Measurements from ENCODE around the gene NLRX1.
"Not testable (repeated sequence)": the region's sequence is repeated elsewhere in the genome, so short reads cannot be mapped to it uniquely, and the experiment has no call there.

NLRX1 gene

DNA sequence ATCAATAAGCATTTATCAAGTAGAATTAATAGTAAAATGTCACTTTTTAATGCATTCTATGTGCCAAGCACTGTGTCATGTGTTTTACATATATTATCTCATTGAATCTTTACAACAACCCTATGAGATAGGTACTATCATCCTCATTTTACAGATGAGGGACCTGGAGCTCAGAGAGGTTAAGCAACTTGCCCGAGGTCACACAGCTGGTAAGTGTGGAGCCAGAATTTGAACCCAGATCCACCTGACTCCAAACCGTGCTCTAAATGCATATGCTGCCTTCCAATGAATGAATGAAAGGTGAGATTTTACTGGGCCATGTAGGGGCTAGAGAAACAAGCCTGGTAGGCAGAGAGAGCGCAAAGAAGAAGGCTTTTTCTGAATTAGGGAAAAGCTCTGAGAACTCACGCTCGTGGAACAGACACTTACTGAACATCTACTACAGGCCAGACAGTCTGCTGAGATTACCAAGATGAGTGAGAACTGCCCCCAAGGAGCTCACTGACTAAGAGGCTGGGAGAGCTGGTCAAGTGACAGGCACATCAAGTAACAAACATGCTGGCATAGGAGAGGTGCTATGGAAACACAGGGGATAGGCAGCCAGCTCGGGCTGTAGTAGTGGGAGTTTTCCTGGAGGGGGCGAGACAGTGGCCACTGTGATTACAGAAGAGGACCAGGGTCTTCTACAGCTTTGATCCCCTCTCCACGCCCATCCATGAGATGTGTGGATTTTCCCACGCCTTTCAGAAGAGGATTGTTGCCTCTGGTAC lies 15.3 kb upstream of the NLRX1 start:
- DNase-seq (ENCODE audit: low read depth in 2 of 2) = no peak

DNA sequence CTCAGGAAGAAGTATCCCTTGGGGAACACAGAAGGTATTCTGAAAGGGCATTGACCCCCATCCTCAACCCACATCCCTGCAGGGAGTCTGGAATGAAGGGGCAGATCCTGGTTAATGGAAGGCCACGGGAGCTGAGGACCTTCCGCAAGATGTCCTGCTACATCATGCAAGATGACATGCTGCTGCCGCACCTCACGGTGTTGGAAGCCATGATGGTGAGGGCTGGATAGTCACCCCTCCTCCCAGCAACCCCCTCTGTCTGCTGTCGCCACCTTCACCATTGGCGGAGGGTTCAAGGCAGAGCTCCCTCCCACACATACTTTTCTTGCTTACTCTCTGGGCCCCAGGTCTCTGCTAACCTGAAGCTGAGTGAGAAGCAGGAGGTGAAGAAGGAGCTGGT lies 14.3 kb upstream of the NLRX1 start:
- DNase-seq (ENCODE audit: low read depth in 2 of 2) = no peak

DNA sequence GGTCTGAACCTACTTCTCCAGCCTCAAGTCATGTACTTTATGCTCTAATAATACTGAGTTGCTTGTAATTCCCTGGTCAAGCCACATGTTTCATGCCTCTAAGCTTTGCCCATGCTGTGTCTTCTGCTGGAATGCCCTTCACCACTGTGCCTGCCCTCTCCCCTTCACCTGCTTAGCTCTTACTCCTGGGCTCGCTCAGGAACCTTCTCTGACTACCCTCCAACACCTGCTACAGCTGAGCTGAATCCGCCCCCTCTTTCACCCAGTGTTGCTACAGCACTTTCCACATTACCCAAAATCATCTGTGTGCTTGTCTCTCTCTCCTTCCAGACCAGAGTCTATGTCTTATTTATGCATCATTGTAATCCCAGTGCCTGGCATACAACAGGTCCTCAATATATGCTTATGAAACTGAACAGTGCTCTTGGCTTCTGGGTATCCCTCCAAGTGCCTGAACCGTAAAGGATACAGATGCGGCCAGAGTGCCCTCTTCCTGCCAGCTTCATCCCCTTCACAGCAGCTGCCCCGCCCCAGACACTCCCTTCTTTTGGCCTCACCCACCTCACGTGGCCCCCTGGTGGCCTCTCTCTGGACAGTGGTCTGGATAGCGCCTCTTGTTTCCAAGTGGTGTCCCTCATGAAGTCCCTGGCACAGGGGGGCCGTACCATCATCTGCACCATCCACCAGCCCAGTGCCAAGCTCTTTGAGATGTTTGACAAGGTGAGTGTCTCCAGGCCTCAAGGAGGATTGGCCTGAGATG lies 12.6 kb upstream of the NLRX1 start:
- no peak for DNase-seq (ENCODE audit: low read depth in 2 of 2)

DNA sequence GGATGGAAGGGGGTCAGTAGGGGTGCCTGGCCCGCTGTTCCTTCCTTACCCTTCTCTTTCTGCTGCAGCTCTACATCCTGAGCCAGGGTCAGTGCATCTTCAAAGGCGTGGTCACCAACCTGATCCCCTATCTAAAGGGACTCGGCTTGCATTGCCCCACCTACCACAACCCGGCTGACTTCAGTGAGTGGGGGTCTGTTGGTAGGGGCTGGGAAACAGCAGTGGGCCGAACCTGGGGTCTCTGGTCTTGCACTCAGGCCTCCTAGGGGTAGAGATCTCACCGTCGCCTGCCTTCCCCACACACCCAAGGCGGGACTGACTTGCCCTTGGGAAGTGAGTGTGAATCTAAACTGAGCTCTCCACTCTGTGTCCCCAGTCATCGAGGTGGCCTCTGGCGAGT lies 12.0 kb upstream of the NLRX1 start:
- DNase-seq (ENCODE audit: low read depth in 2 of 2) = no peak

DNA sequence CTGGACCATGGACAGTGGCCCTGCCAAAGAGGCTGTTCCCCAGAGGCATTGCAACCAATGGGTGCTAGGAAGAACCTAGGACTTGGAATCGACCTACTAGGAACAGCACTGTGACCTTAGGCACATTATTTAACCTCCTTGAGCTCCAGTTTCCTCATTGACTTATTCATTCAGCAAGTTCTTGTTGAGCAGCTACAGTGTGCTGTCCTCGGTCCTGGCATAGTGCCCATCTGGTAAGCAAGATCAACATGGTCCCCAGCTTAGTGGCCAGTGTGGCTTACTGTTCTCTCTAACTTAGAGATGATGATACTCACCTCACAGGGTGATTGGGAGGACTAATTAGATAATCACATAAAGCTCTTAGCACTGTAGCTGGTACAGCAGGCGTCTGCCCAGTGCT lies 11.5 kb upstream of the NLRX1 start:
- no peak for DNase-seq (ENCODE audit: low read depth in 2 of 2)

DNA sequence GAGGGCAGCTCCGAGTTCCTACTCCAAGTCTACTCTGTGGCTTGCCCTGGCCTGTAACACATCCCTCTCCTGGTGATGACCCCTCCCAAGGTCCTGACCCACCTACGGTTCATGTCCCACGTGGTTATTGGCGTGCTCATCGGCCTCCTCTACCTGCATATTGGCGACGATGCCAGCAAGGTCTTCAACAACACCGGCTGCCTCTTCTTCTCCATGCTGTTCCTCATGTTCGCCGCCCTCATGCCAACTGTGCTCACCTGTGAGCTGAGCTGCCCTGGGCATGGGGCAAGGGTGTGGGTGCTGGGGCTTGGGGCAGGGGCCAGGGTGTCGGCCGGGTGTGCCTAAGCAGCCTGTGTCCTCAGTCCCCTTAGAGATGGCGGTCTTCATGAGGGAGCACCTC lies 10.1 kb upstream of the NLRX1 start:
- DNase-seq (ENCODE audit: low read depth in 2 of 2) = no peak

DNA sequence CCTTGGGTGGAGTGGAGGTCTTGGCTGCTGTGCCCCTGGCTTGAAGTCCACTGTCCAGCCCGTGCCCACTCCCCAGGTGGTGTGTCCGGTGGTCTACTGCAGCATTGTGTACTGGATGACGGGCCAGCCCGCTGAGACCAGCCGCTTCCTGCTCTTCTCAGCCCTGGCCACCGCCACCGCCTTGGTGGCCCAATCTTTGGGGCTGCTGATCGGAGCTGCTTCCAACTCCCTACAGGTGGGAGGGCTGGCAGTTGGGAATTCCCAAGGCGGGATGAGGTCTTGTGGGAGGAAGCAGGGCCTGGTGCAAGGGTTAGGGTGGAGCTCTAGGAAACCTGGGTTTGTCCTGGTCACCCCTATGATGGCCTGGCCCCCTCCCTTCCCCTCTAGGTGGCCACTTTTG lies 8.4 kb upstream of the NLRX1 start:
- no peak for DNase-seq (ENCODE audit: low read depth in 2 of 2)

DNA sequence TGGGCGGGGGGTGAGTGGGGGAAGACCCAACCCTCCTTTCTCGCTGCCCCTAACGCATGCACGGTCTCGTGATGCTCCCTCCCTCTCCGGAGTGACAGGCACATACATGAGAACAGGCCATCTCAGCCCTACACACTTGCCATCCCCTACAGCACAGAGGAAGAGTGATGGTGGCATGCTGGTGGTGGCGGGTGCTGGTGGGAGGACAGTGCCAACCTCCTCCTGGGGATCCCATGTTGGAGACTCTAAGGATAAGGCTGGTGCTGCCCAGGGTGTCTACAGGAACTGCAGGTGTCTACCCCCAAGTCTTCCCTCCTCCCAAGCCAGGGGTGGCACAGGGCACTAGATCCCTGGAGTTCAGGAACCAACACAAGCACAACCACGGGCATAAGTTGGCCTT lies 6.7 kb upstream of the NLRX1 start:
- no peak for DNase-seq (ENCODE audit: low read depth in 2 of 2)

DNA sequence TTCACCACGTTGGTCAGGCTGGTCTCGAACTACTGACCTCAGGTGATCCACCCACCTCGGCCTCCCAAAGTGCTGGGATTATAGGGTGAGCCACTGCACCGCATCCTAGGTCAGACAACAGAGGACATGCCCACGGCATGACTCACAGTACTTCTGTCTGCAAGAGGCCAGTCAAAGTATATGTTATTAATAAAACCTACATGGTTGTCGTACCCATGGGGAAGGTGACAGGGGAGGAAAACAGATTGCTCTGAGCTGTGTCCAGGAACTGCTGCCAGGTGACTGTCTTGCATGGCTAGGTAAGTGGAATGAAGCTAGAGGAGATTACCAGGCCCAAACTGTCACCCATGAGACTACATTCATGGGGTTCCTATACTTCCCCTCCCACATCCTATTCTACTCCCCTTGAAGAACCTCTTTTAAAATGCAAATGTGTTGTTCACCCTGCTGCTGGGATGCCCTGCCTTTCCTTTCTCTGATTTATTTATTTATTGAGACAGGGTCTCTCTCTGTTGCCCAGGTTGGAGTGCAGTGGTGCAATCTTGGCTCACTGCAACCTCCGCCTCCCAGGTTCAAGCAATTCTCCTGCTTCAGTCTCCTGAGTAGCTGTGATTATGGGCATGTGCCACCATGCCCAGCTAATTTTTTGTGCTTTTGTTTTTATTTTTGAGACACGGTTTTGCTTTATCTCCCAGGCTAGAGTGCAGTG lies 2.0 kb upstream of the NLRX1 start:
- DNase-seq (ENCODE audit: low read depth in 2 of 2) = no peak

DNA sequence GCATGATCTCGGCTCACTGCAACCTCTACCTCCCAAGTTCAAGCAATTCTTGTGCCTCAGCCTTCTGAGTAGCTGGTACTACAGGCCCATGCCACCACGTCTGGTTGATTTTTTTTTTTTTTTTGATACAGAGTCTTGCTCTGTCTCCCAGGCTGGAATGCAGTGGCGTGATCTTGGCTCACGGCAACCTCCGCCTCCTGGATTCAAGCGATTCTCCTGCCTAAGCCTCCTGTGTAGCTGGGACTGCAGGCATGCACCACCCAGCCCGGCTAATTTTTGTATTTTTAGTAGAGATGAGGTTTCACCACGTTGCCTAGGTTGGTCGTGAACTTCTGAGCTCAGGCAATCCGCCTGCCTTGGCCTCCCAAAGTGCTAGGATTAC lies 1.5 kb upstream of the NLRX1 start:
- not testable (repeated sequence) for DNase-seq (ENCODE audit: low read depth in 2 of 2)

DNA sequence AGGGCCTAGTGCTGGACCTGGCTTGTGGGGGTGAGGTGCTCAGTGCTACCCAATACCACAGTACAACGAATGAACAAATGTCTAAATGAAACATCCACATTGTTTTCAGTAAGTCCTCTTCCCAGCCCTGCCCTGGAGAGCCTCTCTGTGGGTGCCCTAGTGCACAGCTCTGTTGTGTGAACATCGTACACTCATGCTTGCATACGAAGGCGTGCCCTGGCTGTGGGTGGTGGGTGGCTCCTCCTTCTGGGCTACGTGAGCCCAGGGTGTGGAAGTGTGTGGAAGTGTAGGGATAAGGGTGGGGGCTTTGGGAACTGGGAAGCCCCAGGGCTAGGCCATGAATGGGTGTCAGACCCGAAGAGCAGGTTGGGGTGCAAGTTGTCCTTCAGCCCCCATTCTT lies 592 bp upstream of the NLRX1 start:
- DNase-seq (ENCODE audit: low read depth in 2 of 2) = no peak

DNA sequence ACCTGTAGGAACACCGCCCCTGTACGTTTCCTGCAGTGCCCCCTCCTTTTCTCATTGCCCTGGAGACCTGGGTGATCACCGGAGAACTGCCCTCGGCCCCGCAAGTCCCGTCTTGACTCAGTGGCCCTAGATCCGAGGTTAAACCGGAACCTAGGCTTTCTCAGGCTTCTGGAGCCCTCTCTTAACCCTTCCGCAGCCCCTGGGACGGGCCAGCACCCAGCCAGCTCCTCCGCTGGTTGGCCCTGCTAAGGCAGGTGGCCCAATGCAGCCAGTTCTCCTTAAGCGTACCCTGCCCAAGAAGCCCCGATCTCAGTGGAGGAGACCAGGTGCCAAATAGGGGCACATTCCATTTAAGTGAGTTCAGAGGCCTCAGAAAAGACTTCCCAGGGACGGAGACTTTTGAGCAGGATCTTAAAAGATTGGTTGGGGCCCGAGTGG lies 776 bp downstream of the NLRX1 start:
- no peak for DNase-seq (ENCODE audit: low read depth in 2 of 2)

DNA sequence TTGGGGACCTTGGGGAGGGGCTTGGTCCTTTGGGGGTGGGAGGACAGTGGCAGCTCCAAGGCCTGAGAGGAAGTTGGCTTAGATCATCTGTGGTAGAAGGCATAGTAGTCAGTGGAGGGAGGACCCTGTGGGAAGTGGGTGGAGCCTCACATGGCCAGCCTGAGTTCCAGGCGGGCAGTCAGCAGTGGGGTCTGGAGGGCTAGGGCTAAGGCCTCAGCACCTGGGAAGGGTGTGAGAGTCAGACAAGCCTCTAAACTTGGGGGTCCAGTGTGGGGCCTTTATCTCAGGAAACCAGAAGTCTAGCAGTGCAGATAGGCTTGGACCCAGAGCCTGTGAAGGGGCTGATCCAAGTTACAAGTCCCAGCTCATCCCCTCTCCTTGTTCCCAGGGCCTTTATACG lies 4.0 kb downstream of the NLRX1 start:
- no peak for DNase-seq (ENCODE audit: low read depth in 2 of 2)

DNA sequence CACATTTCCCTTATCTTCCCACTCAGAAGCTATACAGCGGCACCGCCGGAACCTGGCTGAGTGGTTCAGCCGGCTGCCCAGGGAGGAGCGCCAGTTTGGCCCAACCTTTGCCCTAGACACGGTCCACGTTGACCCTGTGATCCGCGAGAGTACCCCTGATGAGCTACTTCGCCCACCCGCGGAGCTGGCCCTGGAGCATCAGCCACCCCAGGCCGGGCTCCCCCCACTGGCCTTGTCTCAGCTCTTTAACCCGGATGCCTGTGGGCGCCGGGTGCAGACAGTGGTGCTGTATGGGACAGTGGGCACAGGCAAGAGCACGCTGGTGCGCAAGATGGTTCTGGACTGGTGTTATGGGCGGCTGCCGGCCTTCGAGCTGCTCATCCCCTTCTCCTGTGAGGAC lies 4.9 kb downstream of the NLRX1 start:
- no peak for DNase-seq (ENCODE audit: low read depth in 2 of 2)

DNA sequence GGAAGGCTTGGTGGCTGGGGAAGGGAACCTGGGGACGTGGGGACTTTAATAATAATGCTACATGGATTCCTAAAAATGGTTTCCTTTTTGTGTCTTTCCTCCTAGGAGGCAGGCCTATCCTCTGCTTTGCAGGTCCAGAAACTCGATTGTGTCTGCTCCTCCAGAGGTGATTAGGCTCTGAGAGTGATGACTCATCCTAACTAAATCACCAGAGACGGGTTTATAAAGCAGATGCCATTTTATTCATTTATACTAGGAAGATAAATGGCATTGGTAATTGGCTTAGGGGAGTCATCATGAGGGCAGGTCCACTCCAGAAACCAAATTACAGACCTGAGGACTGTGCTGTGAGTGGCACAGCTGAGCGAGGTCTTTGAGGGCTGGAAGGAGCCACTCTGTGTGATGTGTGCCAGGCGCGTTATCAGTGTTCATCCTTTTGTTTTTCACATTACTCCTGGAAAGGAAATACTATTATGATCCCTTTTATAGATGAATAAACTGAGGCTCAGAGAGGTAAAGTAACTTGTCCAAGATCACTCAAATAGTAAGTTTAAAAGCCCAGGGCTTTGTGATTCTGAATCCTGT lies 7.1 kb downstream of the NLRX1 start:
- no peak for DNase-seq (ENCODE audit: low read depth in 2 of 2)

DNA sequence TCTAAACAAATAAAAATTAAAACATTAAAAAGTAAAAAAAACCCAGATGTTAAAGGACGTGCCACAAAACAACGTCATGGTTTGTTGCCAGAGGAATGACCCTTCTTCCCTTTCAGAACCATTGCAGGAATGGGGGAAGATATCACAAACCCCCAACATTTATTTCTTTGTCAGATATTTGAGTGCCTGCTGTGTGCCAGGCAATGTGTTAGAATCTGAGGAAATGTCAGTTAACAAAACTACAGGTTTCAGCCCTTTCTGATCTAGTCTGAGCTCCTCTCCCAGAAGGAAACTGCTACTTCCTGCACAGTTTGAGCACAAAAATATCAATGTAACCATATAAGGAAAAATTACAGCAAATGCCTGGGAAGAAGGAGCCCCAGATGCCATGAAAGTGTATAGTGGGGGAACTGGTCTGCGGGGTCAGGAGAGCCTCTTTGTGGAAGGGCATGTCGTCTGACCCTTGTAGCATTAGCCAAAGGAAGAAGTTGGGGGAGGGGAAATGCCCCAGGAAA lies 9.7 kb downstream of the NLRX1 start:
- DNase-seq (ENCODE audit: low read depth in 2 of 2) = no peak

DNA sequence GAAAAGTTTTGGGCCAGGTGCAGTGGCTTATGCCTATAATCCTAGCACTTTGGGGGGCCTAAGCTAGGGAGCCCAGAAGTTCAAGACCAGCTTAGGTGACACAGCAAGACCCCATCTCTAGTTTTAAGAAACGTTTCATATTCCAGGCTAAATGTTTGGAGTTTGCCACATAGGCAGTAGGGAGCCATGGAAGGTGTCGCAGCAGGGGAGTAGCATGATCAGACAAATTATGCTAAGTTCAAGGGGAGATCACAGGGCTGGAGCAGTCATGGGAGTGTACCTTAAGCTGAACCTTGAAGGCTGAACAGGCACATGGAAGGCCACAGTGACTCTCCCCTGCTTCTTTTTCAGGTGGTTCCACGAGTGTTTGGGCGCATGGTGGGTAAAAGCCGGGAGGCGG lies 10.8 kb downstream of the NLRX1 start:
- no peak for DNase-seq (ENCODE audit: low read depth in 2 of 2)

DNA sequence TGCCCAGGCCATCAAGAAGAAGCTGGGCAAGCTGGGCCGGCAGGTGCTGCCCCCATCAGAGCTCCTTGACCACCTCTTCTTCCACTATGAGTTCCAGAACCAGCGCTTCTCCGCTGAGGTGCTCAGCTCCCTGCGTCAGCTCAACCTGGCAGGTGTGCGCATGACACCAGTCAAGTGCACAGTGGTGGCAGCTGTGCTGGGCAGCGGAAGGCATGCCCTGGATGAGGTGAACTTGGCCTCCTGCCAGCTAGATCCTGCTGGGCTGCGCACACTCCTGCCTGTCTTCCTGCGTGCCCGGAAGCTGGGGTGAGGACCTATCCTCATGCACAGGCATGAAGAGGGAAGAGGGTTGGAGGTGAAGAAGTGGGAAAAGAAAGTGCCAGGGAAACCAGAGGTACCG lies 11.5 kb downstream of the NLRX1 start:
- DNase-seq (ENCODE audit: low read depth in 2 of 2) = no peak

DNA sequence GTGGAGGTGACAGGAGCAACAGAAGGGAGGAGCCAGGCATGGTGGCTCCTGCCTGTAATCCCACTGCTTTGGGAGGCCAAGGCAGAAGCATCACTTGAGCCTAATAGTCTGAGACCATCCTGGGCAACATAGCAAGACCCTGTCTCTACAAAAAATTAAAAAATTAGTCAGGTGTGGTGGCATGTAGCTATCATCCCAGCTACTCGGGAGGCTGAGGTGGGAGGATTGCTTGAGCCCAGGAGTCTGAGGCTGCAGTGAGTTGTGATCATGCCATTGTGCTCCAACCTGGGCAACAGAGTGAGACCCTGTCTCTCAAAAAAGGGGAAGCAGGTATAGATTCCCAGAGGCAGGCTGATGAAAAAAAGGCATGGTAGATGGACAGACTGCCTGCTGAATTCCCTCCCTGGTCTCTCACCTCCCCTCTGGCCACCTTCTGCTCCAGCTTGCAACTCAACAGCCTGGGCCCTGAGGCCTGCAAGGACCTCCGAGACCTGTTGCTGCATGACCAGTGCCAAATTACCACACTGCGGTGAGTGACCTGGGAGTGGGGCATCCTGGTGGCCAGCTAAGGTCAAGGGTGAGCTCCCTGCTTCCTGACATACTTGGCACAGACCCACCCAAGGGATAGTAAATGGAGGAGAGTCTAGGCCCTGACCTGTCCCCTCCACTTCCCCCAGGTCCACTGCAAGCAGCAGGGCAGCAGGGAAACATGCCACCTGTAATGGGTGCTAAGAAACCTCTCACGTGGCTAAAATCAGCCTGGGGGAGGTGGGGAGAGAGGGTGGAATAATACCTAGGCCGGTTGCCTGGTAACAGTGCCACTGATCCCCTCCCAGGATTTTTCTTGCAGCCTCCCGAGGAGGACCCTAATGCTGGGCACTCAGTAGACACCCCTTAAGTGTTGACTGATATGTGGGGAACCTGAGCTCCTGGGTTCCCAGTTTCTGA lies 12.5 kb downstream of the NLRX1 start:
- DNase-seq (ENCODE audit: low read depth in 2 of 2) = no peak

DNA sequence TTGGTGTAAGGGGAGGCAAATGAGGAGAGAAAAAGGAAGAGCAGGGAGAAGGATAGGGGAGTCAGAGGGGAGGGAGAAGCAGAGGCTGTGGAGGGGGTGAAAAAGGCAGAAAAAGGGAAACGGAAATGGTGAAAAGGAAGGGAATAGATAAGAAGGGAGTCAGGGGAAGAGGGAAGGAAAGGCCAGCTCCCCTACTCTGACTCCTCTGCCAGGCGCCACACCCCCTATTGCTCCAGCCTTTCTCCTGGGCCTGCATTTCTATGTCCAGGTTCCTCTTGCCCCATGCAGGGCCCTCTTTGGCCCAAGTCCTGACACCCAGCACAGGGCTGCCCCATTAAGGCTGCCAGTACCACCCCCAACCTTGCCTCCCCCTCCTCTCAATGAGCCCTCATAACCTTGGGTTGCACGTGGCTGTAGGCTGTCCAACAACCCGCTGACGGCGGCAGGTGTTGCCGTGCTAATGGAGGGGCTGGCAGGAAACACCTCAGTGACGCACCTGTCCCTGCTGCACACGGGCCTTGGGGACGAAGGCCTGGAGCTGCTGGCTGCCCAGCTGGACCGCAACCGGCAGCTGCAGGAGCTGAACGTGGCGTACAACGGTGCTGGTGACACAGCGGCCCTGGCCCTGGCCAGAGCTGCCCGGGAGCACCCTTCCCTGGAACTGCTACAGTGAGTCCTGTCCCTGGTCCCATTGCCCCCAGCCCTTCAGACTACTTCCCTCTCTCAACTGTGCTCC lies 13.3 kb downstream of the NLRX1 start:
- DNase-seq (ENCODE audit: low read depth in 2 of 2) = no peak
